ENCODE measurements around the gene GABBR2. TPM values are rescaled to one million over a fixed set of nuclear protein-coding genes. Genes with fewer than 3 reads are reported as not detected.

Gene GABBR2
- polyA plus RNA-seq, 1 donor (not counting 4 experiments of a cell fraction or from before 2014, with no cell fraction given), result 0.01 TPM

DNA sequence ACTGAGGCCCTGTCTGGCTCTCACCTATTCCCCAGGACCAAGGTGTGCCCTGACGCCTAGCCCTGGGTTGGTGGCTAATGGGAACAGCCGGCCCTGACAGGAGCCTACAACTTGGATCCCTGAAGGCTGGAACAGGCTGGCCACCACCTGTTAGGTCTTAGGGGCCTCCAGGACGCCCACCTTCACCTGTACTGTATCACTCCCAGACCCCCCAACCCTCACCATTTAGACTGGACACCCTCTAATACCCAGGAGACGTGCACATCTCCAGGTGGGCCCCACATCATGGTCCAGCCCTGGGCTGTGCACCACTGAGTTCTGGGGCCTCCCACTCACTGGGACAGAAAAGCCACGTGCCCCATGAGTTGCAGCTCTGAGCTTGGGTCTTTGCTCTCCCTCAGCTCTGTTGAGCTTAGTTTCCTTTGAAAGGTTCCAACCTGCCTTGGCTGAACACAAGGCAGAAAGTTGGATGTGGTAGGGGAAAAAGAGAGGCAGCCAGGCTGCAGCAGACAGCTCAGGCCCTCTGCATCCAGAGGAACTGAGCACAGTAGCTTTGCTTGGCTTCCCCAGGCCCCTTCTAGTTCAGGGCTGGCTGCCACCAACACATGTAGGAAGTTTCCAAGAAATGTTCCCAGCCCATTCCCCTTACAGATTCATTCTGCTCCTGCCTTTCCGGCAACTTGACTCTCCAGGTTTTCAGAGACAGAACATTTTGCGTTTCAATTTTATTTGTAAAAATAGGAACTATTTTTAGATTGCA, 336.5 kb downstream of the GABBR2 start:
- TF ChIP-seq EZH2 (IDR thresholded peaks at IDR 0.05; ENCODE audit: low read length), result no peak
- TF ChIP-seq, protein P1, sequence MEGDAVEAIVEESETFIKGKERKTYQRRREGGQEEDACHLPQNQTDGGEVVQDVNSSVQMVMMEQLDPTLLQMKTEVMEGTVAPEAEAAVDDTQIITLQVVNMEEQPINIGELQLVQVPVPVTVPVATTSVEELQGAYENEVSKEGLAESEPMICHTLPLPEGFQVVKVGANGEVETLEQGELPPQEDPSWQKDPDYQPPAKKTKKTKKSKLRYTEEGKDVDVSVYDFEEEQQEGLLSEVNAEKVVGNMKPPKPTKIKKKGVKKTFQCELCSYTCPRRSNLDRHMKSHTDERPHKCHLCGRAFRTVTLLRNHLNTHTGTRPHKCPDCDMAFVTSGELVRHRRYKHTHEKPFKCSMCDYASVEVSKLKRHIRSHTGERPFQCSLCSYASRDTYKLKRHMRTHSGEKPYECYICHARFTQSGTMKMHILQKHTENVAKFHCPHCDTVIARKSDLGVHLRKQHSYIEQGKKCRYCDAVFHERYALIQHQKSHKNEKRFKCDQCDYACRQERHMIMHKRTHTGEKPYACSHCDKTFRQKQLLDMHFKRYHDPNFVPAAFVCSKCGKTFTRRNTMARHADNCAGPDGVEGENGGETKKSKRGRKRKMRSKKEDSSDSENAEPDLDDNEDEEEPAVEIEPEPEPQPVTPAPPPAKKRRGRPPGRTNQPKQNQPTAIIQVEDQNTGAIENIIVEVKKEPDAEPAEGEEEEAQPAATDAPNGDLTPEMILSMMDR (optimal IDR thresholded peaks at IDR 0.05 in 1 of 3, IDR thresholded peaks at IDR 0.05 in 1 of 3, conservative IDR thresholded peaks at IDR 0.05 in 1 of 3; ENCODE audit: extremely low read depth in 1 of 3, insufficient read depth in 2 of 3, low read length in 3 of 3), result no peak
- DNase-seq (ENCODE audit: low read depth, low spot score) (no peak), FAIRE-seq (no peak)
- H3K9me1 ChIP-seq (ENCODE audit: control insufficient read depth, extremely low read depth, insufficient read depth, low read length), result no peaks in the 10 kb centered on the region
- peaks cover 7% of the 10 kb centered on the region for H3K4me1 ChIP-seq (ENCODE audit: control insufficient read depth, extremely low read depth, insufficient read depth, low read length)
- no peaks in the 10 kb centered on the region for H3K79me2 ChIP-seq (ENCODE audit: control insufficient read depth, insufficient read depth, low read length)
- no peaks in the 10 kb centered on the region for H4K20me1 ChIP-seq (ENCODE audit: control insufficient read depth, extremely low read depth, insufficient read depth, low read length)
- H3K27ac ChIP-seq (ENCODE audit: control insufficient read depth, insufficient read depth, low read length), result no peak overlapping the region
- no peak overlapping the region for H2AFZ ChIP-seq (ENCODE audit: control insufficient read depth, low read length)
- dilution Hi-C loops (cut with MboI; ENCODE audit: extremely low pct_ligation_motif_present, low sequenced_read_pairs), result no loop called here
- H3K4me2 ChIP-seq (ENCODE audit: control insufficient read depth, extremely low read depth, insufficient read depth, low read depth, low read length), result no peak overlapping the region
- H3K9ac ChIP-seq (ENCODE audit: control insufficient read depth, extremely low read depth, insufficient read depth, low read length), result no peak overlapping the region
- H3K9me3 ChIP-seq (ENCODE audit: control insufficient read depth, low read depth, low read length), result no peaks in the 10 kb centered on the region
- H3K4me3 ChIP-seq (ENCODE audit: control insufficient read depth in 2 of 3, extremely low read depth in 1 of 3, insufficient read depth in 2 of 3, low read depth in 1 of 3, low read length in 3 of 3), result no peak overlapping the region
- H3K36me3 ChIP-seq (ENCODE audit: control insufficient read depth in 2 of 2, extremely low read depth in 1 of 2, insufficient read depth in 2 of 2, low read length in 2 of 2), result no peaks in the 10 kb centered on the region
- no peaks in the 10 kb centered on the region for H3K27me3 ChIP-seq (ENCODE audit: control insufficient read depth, extremely low read depth, insufficient read depth, low read length)

DNA sequence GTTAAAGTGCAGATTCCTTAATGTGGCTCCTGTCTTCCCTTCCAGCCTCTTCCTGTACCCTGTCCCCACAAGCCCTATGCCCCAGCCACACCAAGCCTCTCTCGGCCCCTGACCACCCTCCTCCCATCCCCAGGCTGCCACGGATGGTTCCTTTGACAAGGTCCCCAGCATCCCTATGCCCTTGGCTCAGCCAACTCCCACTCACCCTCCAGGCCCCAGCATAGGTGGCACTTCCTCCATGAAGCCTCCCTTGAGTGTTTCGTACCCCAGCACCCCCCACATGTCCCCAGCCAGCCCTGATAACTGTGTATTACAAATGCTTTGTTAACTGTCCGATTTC, 337.8 kb downstream of the GABBR2 start:
- TF ChIP-seq EZH2 (IDR thresholded peaks at IDR 0.05; ENCODE audit: low read length), result no peak
- TF ChIP-seq, protein P1 (optimal IDR thresholded peaks at IDR 0.05 in 1 of 3, IDR thresholded peaks at IDR 0.05 in 1 of 3, conservative IDR thresholded peaks at IDR 0.05 in 1 of 3; ENCODE audit: extremely low read depth in 1 of 3, insufficient read depth in 2 of 3, low read length in 3 of 3), result no peak
- no peaks in the 10 kb centered on the region for H3K79me2 ChIP-seq (ENCODE audit: control insufficient read depth, insufficient read depth, low read length)
- dilution Hi-C loops (cut with MboI; ENCODE audit: extremely low pct_ligation_motif_present, low sequenced_read_pairs), result no loop called here
- no peak overlapping the region for H3K9ac ChIP-seq (ENCODE audit: control insufficient read depth, extremely low read depth, insufficient read depth, low read length)
- no peak overlapping the region for H2AFZ ChIP-seq (ENCODE audit: control insufficient read depth, low read length)
- H3K36me3 ChIP-seq (ENCODE audit: control insufficient read depth in 2 of 2, extremely low read depth in 1 of 2, insufficient read depth in 2 of 2, low read length in 2 of 2), result no peaks in the 10 kb centered on the region
- H3K9me3 ChIP-seq (ENCODE audit: control insufficient read depth, low read depth, low read length), result no peaks in the 10 kb centered on the region
- no peaks in the 10 kb centered on the region for H3K27me3 ChIP-seq (ENCODE audit: control insufficient read depth, extremely low read depth, insufficient read depth, low read length)
- FAIRE-seq (no peak), DNase-seq (ENCODE audit: low read depth, low spot score) (no peak)
- peaks cover 7% of the 10 kb centered on the region for H3K4me1 ChIP-seq (ENCODE audit: control insufficient read depth, extremely low read depth, insufficient read depth, low read length)
- H4K20me1 ChIP-seq (ENCODE audit: control insufficient read depth, extremely low read depth, insufficient read depth, low read length), result no peaks in the 10 kb centered on the region
- H3K9me1 ChIP-seq (ENCODE audit: control insufficient read depth, extremely low read depth, insufficient read depth, low read length), result no peaks in the 10 kb centered on the region
- no peak overlapping the region for H3K4me2 ChIP-seq (ENCODE audit: control insufficient read depth, extremely low read depth, insufficient read depth, low read depth, low read length)
- no peak overlapping the region for H3K27ac ChIP-seq (ENCODE audit: control insufficient read depth, insufficient read depth, low read length)
- H3K4me3 ChIP-seq (ENCODE audit: control insufficient read depth in 2 of 3, extremely low read depth in 1 of 3, insufficient read depth in 2 of 3, low read depth in 1 of 3, low read length in 3 of 3), result no peak overlapping the region
